RPMI7951 (cell line): ENCODE data around the gene NUB1. TPM values are rescaled to one million over a fixed set of nuclear protein-coding genes. Genes with fewer than 3 reads are reported as not detected.
"Not testable (repeated sequence)": the region's sequence is repeated elsewhere in the genome, so short reads cannot be mapped to it uniquely, and the experiment has no call there.

Experiments
- DNase-seq: peaks from one replicate; pipeline ENCODE4 v3.0.0-alpha.2; 2012; ENCODE audit warnings: low read depth
- total RNA-seq: library from RNA; depleted of rRNA; stranded (reverse); fragments of >200 nt; shearing (Covaris generic); gene quantifications from 2 replicates; pipeline ENCODE4 v1.2.3, GENCODE V29; 2014; rRNA removed

NUB1 gene, protein sequence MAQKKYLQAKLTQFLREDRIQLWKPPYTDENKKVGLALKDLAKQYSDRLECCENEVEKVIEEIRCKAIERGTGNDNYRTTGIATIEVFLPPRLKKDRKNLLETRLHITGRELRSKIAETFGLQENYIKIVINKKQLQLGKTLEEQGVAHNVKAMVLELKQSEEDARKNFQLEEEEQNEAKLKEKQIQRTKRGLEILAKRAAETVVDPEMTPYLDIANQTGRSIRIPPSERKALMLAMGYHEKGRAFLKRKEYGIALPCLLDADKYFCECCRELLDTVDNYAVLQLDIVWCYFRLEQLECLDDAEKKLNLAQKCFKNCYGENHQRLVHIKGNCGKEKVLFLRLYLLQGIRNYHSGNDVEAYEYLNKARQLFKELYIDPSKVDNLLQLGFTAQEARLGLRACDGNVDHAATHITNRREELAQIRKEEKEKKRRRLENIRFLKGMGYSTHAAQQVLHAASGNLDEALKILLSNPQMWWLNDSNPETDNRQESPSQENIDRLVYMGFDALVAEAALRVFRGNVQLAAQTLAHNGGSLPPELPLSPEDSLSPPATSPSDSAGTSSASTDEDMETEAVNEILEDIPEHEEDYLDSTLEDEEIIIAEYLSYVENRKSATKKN
- 53.2 and 54.4 TPM in 2 replicates for total RNA-seq

GRCh38 chr7:151341357-151342101, at the start of gene NUB1:
Gene NUB1, plus strand, starts transcription at chr7:151341812. Its CDS starts 3,538 bp downstream, at chr7:151345350.
- peak; percentile 80 for DNase-seq

DNA sequence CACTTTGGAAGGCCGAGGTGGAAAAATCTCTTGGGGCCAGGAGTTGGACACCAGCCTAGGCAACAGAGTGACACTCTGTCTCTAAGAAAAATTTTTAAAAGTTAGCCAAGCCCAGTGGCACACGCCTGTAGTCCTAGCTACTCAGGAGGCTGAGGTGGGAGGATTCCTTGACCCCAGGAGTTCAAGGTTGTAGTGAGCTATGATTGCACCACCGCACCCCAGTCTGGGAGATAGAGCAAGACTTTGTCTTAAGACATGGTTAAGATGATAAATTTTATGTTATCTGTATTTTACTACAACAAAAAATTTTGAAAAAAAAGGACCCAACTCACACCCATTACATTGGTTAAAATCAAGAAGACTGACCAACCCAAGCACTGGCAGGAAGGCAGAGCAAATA, 48.8 kb upstream of the NUB1 start:
- no peak for DNase-seq

DNA sequence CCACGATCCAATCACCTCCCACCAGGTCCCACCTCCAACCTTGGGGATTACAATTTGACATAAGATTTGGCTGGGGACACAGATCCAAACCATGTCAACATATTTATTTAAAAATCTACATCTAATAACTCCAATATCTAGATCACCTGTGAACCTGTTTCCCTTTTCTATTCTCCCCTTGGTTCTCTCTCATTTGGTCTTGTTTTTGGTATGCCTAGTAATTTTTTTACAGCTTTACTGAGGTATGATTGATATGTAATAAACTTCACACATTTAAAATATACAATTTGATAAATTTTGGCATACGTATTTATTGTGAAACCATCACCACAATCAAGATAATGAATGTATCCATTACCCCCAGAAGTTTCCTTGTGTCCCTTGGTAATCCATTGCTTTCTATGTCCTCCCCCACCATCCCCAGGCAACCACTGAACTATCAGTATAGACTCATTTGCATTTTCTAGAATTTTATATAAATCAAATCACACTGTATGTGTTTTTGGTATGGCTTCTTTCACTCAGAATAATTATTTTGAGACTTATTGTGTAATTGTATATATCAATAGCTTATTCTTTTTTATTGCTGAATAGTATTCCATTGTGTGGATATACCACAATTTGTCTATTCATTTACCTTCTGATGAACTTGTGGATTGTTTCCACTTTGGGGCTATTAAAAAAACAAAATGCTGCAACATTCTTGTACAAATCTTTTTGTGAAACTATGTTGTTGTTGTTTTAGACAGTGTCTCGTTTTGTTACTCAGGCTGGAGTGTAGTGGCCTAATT, 45.2 kb upstream of the NUB1 start:
- DNase-seq: no peak

GRCh38 chr7:151298765-151299164, 42.8 kb upstream of the NUB1 start:
- DNase-seq: no peak

DNA sequence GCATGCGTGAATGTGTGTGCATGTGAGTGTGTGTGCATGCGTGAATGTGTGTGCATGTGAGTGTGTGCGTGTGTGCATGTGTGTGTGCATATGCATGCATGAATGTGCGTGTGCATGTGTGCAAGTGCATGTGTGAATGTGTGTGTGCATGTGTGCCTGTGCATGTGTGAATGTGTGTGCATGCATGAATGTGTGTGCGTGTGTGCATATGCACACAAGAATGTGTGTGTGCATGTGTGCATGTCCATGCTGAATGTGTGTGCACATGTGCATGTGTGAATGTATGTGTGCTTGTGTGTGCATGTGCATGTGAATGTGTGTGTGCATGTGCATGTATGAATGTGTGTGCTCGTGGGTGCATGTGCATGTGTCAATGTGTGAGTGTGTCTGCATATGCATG, 42.1 kb upstream of the NUB1 start:
- DNase-seq: no peak

DNA sequence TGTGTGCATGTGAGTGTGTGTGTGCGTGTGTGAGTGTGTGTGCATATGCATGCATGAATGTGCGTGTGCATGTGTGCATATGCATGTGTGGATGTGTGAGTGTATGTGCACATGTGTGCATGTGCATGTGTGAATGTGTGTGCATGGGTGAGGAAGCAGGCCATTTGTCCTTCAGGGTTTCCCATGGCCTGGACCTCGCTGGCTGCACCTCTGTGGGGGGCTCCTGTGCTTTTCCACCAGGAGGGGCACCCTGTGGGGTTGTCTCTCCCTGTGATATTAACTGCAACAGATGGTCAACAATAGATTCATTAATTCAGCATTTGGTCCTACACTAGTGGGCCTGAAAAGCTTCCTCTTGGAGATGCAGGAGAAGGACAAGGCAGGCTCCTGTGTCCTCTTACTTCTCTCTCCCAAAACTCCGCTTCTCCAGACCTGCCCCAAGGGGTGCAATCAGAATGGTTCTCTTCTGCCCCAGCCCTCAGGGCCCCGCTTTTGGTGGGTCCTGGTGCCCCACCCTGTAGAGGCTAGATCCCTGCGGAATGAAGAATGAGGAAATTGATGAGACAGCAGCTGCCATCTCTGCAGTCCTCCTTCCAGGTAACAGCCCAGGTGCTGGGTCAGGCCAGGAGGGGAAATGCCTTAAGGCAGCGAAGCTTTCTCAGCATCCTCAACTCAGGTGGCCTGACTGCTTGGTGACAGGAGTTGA, 41.5 kb upstream of the NUB1 start:
- no peak for DNase-seq

GRCh38 chr7:151301471-151302462, 39.8 kb upstream of the NUB1 start:
- DNase-seq: no peak

GRCh38 chr7:151304251-151304650, 37.4 kb upstream of the NUB1 start:
- DNase-seq: not testable (repeated sequence)

DNA sequence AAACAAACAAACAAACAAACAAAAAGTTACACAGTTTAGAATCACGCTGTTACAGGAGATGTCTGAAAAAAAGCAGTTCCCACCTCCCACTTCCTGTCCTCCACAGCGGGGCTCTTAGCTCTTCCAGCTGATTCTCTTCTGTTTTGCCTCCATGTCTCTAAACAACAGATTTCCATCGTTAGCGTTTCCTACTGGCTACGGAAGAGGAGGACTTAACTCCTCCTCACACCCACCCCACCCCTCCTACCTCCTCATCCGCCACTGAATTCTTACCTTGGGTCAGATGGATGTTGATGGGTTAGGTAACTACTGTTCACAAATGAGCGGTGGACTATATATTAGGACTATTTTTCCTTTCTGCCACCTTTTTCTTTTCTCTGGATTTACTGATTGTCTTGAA, 36.8 kb upstream of the NUB1 start:
- peak; percentile 15 for DNase-seq

DNA sequence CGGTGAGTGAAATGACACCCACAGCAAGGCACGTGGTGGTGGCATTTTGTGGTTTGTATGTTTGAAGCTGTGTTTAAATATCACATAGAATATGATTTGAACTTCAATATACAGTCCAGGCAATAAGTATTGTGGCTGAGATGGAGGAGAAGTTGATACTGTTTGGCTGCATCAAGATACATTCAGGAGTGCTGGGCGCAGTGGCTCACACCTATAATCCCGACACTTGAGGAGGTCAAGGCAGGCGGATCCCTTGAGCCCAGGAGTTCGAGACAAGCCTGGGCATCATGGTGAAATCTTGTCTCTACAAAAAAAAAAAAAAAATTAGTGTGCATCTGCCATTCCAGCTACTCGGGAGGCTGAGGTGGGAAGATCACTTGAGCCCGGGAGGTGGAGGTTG, 35.2 kb upstream of the NUB1 start:
- no peak for DNase-seq

GRCh38 chr7:151306860-151307259, 34.8 kb upstream of the NUB1 start:
- no peak for DNase-seq

DNA sequence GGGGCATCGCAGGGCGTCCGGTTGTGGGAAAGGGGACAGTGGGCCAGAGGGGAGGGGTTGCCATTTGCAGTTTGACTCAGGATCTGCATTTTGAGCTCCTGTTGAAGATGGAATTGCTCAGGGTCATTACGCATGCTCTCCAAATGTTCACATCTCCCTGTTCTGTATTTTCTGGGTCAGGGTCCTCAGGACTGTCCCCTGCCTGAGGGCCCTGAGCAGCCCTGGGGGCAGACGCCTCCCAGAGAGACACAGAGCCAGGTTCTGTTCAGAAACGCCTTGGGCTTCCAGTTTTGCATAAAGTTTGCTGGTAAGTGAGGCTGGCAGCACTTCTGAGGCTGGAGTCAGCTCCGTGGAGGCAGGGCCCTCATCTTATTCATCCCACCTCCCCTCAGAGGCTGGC, 34.1 kb upstream of the NUB1 start:
- DNase-seq: no peak

DNA sequence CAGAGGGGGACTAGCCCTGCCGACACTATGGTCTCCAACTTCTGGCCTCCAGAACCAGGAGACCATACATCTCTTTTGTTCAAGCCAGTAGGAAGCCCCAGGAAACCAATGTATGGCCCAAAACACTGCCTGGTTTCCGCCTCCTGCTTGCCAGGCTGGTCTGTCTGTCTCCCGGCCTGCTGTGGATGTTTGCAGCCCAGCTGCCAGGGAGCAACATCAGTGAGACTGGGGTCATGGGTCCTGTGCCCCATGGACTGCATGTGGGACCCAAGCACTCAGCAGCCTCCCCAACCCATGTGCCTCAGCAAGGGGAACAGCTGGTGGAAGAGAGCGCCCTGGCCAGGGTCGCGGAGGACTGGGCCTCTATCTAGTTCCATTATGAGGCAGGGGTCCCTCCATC, 33.4 kb upstream of the NUB1 start:
- DNase-seq: no peak

DNA sequence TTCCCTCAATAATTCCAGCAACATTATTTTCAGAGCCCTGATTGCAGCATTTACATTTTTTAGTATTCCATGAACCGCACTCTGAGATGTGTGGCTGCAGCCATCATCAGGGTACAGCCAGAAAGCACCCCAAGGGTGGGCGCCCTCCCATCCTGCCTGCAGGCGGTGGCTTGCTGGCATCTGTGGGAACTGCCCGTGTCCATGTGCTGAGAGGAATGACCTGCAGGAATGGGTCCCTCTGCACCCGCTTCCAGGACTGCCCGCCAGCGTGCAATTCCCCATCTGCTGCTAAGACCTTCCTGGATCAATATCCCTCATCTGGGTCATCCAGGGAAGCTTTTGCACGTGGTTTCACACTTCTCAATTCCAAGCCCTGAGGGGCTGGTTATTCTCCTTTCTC, 32.8 kb upstream of the NUB1 start:
- no peak for DNase-seq

DNA sequence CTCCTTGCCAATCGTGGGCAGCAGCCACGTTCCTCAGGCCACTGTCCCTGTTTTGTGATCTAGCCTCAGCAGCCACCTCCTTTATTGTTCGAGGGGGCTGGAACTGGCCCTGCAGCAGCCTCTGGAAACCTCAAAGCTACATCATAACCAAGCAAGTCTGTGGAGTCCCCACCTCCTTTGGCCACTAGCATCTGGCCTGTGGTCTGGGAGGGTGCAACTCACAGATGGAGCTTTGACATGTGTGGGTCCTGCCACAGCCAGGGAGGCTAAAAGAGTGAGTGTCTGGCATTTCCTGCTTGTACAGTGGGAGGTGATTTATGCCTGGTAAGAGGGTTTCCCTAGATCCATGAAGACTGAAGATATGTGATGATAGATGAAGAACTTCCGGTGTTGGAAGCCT, 32.3 kb upstream of the NUB1 start:
- peak; percentile 79 for DNase-seq

- peak; percentile 30 for DNase-seq
These were observed 31.0 kb upstream of the NUB1 start for GRCh38 chr7:151310578-151310977.

- peak; percentile 21 for DNase-seq
These were observed 30.2 kb upstream of the NUB1 start for GRCh38 chr7:151311294-151311864.

DNA sequence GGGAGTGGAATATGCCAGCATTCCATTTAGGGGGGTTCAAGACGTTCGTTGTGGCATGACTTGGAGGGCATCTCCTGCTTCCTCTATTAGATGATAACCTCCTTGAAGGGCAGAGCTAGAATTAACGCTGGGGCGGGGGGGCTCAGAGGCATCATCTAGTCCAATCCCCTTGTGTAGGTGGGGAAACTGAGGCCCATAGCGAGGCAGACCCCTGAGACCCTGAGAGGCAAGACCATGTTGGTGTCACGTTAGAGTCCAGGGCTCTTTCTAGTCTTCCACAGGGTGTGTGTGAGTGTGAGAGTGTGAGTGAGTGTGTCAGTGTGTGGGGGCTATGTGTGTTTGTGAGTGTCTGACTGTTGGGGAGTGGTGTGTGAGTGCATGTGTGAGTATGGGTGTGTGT, 29.3 kb upstream of the NUB1 start:
- DNase-seq: no peak
